Osteocyte (in vitro differentiated cells): ENCODE measurements around the gene NELL2. TPM values are rescaled to one million over a fixed set of nuclear protein-coding genes. Genes with fewer than 3 reads are reported as not detected.

Experiments
- DNase-seq: peaks from one replicate; pipeline ENCODE4 v3.0.0; 2021; ENCODE audit warnings: mixed read lengths; ENCODE audit not compliant: unreplicated experiment; ENCODE audit errors: extremely low spot score
- H3K27ac Mint-ChIP-seq: one replicate; pipeline ENCODE4 v1.8.0; 2021; ENCODE audit warnings: mild to moderate bottlenecking, mixed read lengths; ENCODE audit not compliant: unreplicated experiment
- H3K27me3 Mint-ChIP-seq: one replicate; pipeline ENCODE4 v1.8.0; 2021; ENCODE audit warnings: mixed read lengths; ENCODE audit not compliant: unreplicated experiment
- H3K36me3 Mint-ChIP-seq: one replicate; pipeline ENCODE4 v1.8.0; 2021; ENCODE audit warnings: mixed read lengths; ENCODE audit not compliant: unreplicated experiment
- H3K4me1 Mint-ChIP-seq: one replicate; pipeline ENCODE4 v1.8.0; 2021; ENCODE audit warnings: mixed read lengths; ENCODE audit not compliant: unreplicated experiment
- H3K4me3 Mint-ChIP-seq: one replicate; pipeline ENCODE4 v1.8.0; 2021; ENCODE audit warnings: mild to moderate bottlenecking, moderate library complexity, mixed read lengths; ENCODE audit not compliant: unreplicated experiment
- H3K9me3 Mint-ChIP-seq: one replicate; pipeline ENCODE4 v1.8.0; 2021; ENCODE audit warnings: mixed read lengths; ENCODE audit not compliant: unreplicated experiment
- total RNA-seq: library from RNA; stranded (reverse); gene quantifications from 2 replicates; pipeline ENCODE4 v1.2.1, GENCODE V29; 2021
- TF ChIP-seq, protein P1 (sequence below): fragments of 200-600 bp; sonication (generic); IDR thresholded peaks from 2 replicates; pipeline ENCODE4 v1.5.0; 2021; ENCODE audit warnings: antibody characterized with exemption, mild to moderate bottlenecking, moderate library complexity

Gene NELL2
- total RNA-seq, 1 donor from 2014 or later: not detected

GRCh38 chr12:44546060-44546459, 330.1 kb downstream of the NELL2 start:
- Mint-ChIP-seq H3K4me1 (no peaks in the 10 kb centered on the region), H3K36me3 (no peaks in the 10 kb centered on the region), H3K4me3 (no peak overlapping the region), H3K9me3 (no peaks in the 10 kb centered on the region), H3K27me3 (peaks cover 2% of the 10 kb centered on the region), H3K27ac (no peak overlapping the region)
- DNase-seq: no peak
- TF ChIP-seq, protein P1, sequence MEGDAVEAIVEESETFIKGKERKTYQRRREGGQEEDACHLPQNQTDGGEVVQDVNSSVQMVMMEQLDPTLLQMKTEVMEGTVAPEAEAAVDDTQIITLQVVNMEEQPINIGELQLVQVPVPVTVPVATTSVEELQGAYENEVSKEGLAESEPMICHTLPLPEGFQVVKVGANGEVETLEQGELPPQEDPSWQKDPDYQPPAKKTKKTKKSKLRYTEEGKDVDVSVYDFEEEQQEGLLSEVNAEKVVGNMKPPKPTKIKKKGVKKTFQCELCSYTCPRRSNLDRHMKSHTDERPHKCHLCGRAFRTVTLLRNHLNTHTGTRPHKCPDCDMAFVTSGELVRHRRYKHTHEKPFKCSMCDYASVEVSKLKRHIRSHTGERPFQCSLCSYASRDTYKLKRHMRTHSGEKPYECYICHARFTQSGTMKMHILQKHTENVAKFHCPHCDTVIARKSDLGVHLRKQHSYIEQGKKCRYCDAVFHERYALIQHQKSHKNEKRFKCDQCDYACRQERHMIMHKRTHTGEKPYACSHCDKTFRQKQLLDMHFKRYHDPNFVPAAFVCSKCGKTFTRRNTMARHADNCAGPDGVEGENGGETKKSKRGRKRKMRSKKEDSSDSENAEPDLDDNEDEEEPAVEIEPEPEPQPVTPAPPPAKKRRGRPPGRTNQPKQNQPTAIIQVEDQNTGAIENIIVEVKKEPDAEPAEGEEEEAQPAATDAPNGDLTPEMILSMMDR: no peak

DNA sequence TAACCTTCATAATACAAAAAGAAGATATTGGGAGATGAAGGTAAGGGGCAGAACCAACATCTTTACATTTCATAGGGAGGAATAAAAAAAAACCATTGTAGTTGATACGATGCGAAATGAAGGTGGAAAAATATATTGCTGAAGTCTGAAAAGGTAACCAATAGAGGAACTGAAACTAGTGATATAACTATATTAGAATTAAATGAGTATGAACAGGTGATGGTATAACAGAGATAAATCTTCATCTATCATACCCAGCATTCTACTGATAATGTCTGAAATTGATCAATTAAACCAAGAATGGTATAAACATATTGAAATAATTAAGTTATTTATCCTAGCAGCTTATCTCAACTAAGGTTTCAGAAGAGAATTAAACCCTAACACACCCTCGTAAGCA, 332.1 kb downstream of the NELL2 start:
- Mint-ChIP-seq H3K9me3 (no peaks in the 10 kb centered on the region), H3K27ac (no peak overlapping the region), H3K4me3 (no peak overlapping the region), H3K27me3 (peaks cover 2% of the 10 kb centered on the region), H3K4me1 (no peaks in the 10 kb centered on the region), H3K36me3 (no peaks in the 10 kb centered on the region)
- TF ChIP-seq, protein P1: no peak
- no peak for DNase-seq

- no peaks in the 10 kb centered on the region for H3K36me3 Mint-ChIP-seq
- no peak for DNase-seq
- no peaks in the 10 kb centered on the region for H3K4me1 Mint-ChIP-seq
- TF ChIP-seq, protein P1: no peak
- no peak overlapping the region for H3K27ac Mint-ChIP-seq
- no peaks in the 10 kb centered on the region for H3K9me3 Mint-ChIP-seq
- H3K27me3 Mint-ChIP-seq: peaks cover 2% of the 10 kb centered on the region
- no peak overlapping the region for H3K4me3 Mint-ChIP-seq
These were observed 333.4 kb downstream of the NELL2 start for GRCh38 chr12:44542716-44543115.

- H3K27me3 Mint-ChIP-seq: no peaks in the 10 kb centered on the region
- TF ChIP-seq, protein P1: no peak
- no peak overlapping the region for H3K4me3 Mint-ChIP-seq
- no peaks in the 10 kb centered on the region for H3K36me3 Mint-ChIP-seq
- no peak for DNase-seq
- H3K4me1 Mint-ChIP-seq: no peaks in the 10 kb centered on the region
- H3K27ac Mint-ChIP-seq: no peak overlapping the region
- H3K9me3 Mint-ChIP-seq: no peaks in the 10 kb centered on the region
These were observed 338.8 kb downstream of the NELL2 start for GRCh38 chr12:44537354-44537753.

- Mint-ChIP-seq H3K4me1 (no peaks in the 10 kb centered on the region), H3K4me3 (no peak overlapping the region), H3K27me3 (no peaks in the 10 kb centered on the region), H3K27ac (no peak overlapping the region), H3K36me3 (no peaks in the 10 kb centered on the region), H3K9me3 (no peaks in the 10 kb centered on the region)
- no peak for DNase-seq
- TF ChIP-seq, protein P1: no peak
These were observed 343.2 kb downstream of the NELL2 start for GRCh38 chr12:44532940-44533339.
